ENCODE results near the gene P2RY8.

- no peak for TF ChIP-seq POLR2A (IDR thresholded peaks at IDR 0.05)
- TF ChIP-seq POLR2AphosphoS5 (IDR thresholded peaks at IDR 0.05) = no peak
- no peak for TF ChIP-seq EP300 (IDR thresholded peaks at IDR 0.05; ENCODE audit: low read depth)
- TF ChIP-seq, protein P1, sequence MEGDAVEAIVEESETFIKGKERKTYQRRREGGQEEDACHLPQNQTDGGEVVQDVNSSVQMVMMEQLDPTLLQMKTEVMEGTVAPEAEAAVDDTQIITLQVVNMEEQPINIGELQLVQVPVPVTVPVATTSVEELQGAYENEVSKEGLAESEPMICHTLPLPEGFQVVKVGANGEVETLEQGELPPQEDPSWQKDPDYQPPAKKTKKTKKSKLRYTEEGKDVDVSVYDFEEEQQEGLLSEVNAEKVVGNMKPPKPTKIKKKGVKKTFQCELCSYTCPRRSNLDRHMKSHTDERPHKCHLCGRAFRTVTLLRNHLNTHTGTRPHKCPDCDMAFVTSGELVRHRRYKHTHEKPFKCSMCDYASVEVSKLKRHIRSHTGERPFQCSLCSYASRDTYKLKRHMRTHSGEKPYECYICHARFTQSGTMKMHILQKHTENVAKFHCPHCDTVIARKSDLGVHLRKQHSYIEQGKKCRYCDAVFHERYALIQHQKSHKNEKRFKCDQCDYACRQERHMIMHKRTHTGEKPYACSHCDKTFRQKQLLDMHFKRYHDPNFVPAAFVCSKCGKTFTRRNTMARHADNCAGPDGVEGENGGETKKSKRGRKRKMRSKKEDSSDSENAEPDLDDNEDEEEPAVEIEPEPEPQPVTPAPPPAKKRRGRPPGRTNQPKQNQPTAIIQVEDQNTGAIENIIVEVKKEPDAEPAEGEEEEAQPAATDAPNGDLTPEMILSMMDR (IDR thresholded peaks at IDR 0.05) = no peak
These were observed 3.9 kb downstream of the P2RY8 start for GRCh38 chrX:1533058-1533457.
